ENCODE results near the gene ATG3.
"Not testable (repeated sequence)": the region's sequence is repeated elsewhere in the genome, so short reads cannot be mapped to it uniquely, and the experiment has no call there.

ATG3 gene

GRCh38 chr3:112498914-112499711, 62.6 kb downstream of the ATG3 start, which contains the start of gene BTLA:
Gene BTLA, minus strand, starts transcription at chr3:112499472. Its CDS starts 114 bp downstream, at chr3:112499358.
- no peak for DNase-seq (ENCODE audit: low read depth in 2 of 2)

GRCh38 chr3:112497897-112498548, 63.7 kb downstream of the ATG3 start:
- DNase-seq (ENCODE audit: low read depth in 2 of 2) = no peak

GRCh38 chr3:112496366-112497067, 65.2 kb downstream of the ATG3 start:
- DNase-seq (ENCODE audit: low read depth in 2 of 2) = no peak

- DNase-seq (ENCODE audit: low read depth in 2 of 2) = not testable (repeated sequence)
Measured at GRCh38 chr3:112494448-112494767, 67.4 kb downstream of the ATG3 start.

GRCh38 chr3:112492124-112492523, 69.6 kb downstream of the ATG3 start:
- DNase-seq (ENCODE audit: low read depth in 2 of 2) = no peak

GRCh38 chr3:112491373-112491772, 70.4 kb downstream of the ATG3 start:
- DNase-seq (ENCODE audit: low read depth in 2 of 2) = no peak

GRCh38 chr3:112489674-112490479, 71.9 kb downstream of the ATG3 start:
- DNase-seq (ENCODE audit: low read depth in 2 of 2) = no peak

GRCh38 chr3:112486811-112487505, 74.8 kb downstream of the ATG3 start:
- DNase-seq (ENCODE audit: low read depth in 2 of 2) = no peak

- DNase-seq (ENCODE audit: low read depth in 2 of 2) = no peak
Measured at GRCh38 chr3:112484352-112484751, 77.4 kb downstream of the ATG3 start.

GRCh38 chr3:112482675-112483074, 79.1 kb downstream of the ATG3 start:
- no peak for DNase-seq (ENCODE audit: low read depth in 2 of 2)
